HUES64 (cell line): ENCODE measurements around the gene TMEM225B.
A peak's percentile ranks its signal among the peaks of the same experiment; 100 is the strongest.

Experiments used
- H3K27ac ChIP-seq: 2 replicates; pipeline ENCODE4 v1.7.0; 2013; ENCODE audit warnings: low read depth, low read length, inconsistent platforms
- H3K27me3 ChIP-seq: 2 replicates; pipeline ENCODE4 v1.6.1; 2013; ENCODE audit warnings: mild to moderate bottlenecking, low read length; ENCODE audit not compliant: insufficient read depth
- H3K36me3 ChIP-seq: 2 replicates; pipeline ENCODE4 v1.6.1; 2013; ENCODE audit warnings: mild to moderate bottlenecking, low read length; ENCODE audit not compliant: insufficient read depth
- H3K4me1 ChIP-seq: 2 replicates; pipeline ENCODE4 v1.6.1; 2013; ENCODE audit warnings: mild to moderate bottlenecking, low read length, moderate library complexity; ENCODE audit not compliant: insufficient read depth
- H3K4me3 ChIP-seq: 2 replicates; pipeline ENCODE4 v1.5.1; 2013; ENCODE audit warnings: mild to moderate bottlenecking, low read length, moderate library complexity
- H3K9ac ChIP-seq: 2 replicates; pipeline ENCODE4 v1.6.1; 2013; ENCODE audit warnings: mild to moderate bottlenecking, low read depth, low read length
- H3K9me3 ChIP-seq: 2 replicates; pipeline ENCODE4 v1.6.1; 2013; ENCODE audit warnings: low read depth, low read length; ENCODE audit not compliant: insufficient read depth
- WGBS: fragments of 150-250, 120-280 bp; methylation state at CpG from one replicate; pipeline ENCODE4 v1.1.7; 2013; ENCODE audit warnings: missing lambda C conversion rate; 5-methylcytosine and 5-hydroxymethylcytosine counted together

Gene TMEM225B

DNA sequence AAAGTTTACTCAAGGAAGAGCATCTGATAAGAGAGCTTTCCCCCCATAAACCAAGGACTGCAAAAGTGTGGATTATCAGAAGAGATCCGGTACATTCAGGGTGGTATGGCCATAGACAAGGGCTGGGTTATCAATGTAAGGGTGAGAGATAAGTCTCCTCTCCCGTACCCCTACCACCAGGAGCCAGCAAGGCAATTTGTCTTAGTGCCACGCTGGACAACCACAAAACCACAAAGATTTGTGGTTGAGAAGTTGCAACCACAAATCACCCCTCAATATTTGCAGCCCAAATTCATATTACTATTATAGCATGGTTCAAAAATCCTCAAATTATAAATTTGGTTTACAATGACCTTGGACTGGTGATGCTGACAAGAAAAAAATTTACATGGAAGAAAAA is 16.4 kb downstream of the TMEM225B start:
- Histone ChIP-seq H3K9me3 (no peaks in the 10 kb centered on the region), H3K9ac (no peak overlapping the region), H3K27me3 (peaks cover 5% of the 10 kb centered on the region; the same call in 1 of the 2 replicates), H3K27ac (no peak overlapping the region), H3K4me3 (no peak overlapping the region), H3K4me1 (peaks cover 13% of the 10 kb centered on the region; the same call in 1 of the 2 replicates), H3K36me3 (peaks cover 14% of the 10 kb centered on the region)
- WGBS: 69% methylated on average over 3 of the region's 3 CpGs

- peak overlapping the region; percentile 94 for H3K9ac ChIP-seq
- no peaks in the 10 kb centered on the region for H3K9me3 ChIP-seq
- peaks cover 13% of the 10 kb centered on the region; the same call in 1 of the 2 replicates for H3K4me1 ChIP-seq
- H3K27ac ChIP-seq: no peak overlapping the region
- no peaks in the 10 kb centered on the region for H3K27me3 ChIP-seq
- WGBS: 97% methylated on average over 5 of the region's 5 CpGs
- peak overlapping the region; percentile 67 for H3K4me3 ChIP-seq
- peaks cover 29% of the 10 kb centered on the region for H3K36me3 ChIP-seq
Observed at GRCh38 chr7:99615989-99616358, 17.9 kb downstream of the TMEM225B start.

DNA sequence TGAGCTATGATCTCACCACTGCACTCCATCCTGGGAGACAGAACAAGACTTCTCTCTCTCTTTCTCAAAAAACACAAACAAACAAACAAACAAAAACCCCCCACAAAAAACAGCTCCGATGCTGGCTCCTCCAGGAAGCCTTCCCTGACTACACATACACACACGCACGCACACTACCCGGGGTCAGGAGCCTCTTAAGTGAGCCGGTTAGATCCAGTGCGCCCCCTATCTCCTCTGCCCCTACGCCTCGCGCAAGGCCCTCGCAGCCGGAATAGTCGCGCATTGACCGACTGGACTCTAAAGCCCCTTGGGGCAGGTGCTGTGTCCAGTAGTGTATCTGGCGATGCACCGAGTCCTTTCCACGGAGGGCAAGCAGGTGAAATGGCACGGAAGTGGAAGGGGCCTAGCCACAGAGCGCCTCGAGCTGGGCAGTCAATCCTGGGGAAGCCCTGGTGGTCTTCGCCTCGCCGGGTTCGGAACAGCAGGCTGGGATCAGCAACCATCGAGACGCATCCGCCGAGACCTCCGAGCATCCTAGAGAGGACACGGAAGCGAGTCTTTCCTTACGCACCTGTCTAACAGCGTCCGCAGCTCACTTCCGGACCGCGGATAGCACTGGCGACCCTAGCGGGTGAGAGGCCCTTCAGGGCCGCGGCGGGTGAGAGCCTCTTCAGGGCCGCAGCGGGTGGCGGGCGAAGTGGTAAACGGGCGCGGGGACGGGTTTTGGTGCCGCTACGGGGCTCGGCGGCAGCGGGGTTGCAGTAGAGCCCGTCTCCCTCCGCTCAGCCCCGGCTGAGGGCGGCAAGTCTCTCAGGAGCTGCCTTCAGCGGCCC is 18.5 kb downstream of the TMEM225B start, which contains the start of gene ZSCAN25:
ZSCAN25 (plus strand) TSS at position 588 of the 833 bp plus-strand sequence. CDS start 2,661 bp downstream, outside the sequence.
- under 1% methylated on average over 60 of the region's 60 CpGs for WGBS
- Histone ChIP-seq H3K9ac (peak within 1 kb of the TSS; percentile 94), H3K9me3 (no peaks in the 10 kb centered on the region), H3K4me3 (peak within 1 kb of the TSS; percentile 67), H3K36me3 (peaks cover 35% of the 10 kb centered on the region), H3K27me3 (no peaks in the 10 kb centered on the region), H3K4me1 (peaks cover 13% of the 10 kb centered on the region; the same call in 1 of the 2 replicates), H3K27ac (peak within 1 kb of the TSS; percentile 79)

DNA sequence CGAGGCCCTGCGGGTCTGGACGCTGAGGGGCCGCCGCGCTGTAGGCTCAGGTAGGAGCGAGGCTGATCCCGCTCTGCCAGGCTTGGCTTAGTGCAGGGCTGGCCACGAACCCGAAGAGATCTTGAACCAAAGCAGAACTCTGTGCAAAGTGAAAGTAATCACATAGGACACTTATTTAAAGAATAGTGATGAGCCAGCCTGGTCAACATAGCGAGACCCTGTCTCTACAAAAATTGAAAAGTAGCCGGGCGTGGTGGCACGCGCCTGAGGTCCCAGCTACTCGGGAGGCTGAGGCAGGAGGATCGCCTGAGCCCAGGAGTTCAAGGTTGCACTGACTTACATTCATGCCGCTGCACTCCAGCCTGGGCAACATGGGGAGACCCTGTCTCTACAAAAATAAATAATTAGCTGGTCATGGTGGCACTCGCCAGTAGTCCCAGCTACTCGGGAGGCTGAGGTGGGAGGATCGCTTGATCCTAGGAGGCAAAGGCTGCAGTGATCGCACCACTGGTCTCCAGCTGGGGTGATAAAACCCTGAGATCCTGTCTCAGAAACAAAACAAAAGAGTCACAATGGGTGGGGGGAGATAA is 19.2 kb downstream of the TMEM225B start:
- Histone ChIP-seq H3K36me3 (peaks cover 42% of the 10 kb centered on the region), H3K27ac (peak overlapping the region; percentile 70), H3K4me3 (peak overlapping the region; percentile 67), H3K27me3 (no peaks in the 10 kb centered on the region), H3K4me1 (peaks cover 13% of the 10 kb centered on the region; the same call in 1 of the 2 replicates), H3K9me3 (no peaks in the 10 kb centered on the region), H3K9ac (peak overlapping the region; percentile 94)
- 20% methylated on average over 22 of the region's 22 CpGs for WGBS

GRCh38 chr7:99618726-99619125 is 20.7 kb downstream of the TMEM225B start:
- H3K27me3 ChIP-seq: no peaks in the 10 kb centered on the region
- H3K9ac ChIP-seq: no peak overlapping the region
- peaks cover 56% of the 10 kb centered on the region for H3K36me3 ChIP-seq
- no peak overlapping the region for H3K27ac ChIP-seq
- no peaks in the 10 kb centered on the region for H3K9me3 ChIP-seq
- WGBS: 92% methylated on average over 3 of the region's 3 CpGs
- H3K4me3 ChIP-seq: no peak overlapping the region
- H3K4me1 ChIP-seq: peaks cover 13% of the 10 kb centered on the region; the same call in 1 of the 2 replicates

DNA sequence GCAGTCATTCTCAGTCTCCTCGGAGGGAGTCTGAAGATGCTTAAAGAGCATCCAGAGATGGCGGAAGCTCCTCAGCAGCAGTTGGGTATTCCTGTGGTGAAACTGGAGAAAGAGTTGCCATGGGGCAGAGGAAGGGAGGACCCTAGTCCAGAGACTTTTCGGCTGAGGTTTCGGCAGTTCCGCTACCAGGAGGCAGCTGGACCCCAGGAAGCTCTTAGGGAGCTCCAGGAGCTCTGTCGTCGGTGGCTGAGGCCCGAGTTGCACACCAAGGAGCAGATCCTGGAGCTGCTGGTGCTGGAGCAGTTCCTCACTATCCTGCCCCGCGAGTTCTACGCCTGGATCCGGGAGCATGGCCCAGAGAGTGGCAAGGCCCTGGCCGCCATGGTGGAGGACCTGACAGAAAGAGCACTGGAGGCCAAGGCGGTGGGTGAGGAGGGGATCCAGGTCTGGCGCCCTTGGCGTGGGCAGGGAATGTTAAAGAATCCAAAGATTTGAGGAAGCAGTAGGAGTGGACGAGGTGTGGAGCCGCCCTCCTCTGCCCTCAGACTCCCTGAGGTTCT is 21.6 kb downstream of the TMEM225B start:
- WGBS: 96% methylated on average over 18 of the region's 18 CpGs
- peaks cover 65% of the 10 kb centered on the region for H3K36me3 ChIP-seq
- H3K27me3 ChIP-seq: no peaks in the 10 kb centered on the region
- peaks cover 13% of the 10 kb centered on the region; the same call in 1 of the 2 replicates for H3K4me1 ChIP-seq
- no peak overlapping the region for H3K27ac ChIP-seq
- no peak overlapping the region for H3K4me3 ChIP-seq
- H3K9ac ChIP-seq: no peak overlapping the region
- H3K9me3 ChIP-seq: no peaks in the 10 kb centered on the region

DNA sequence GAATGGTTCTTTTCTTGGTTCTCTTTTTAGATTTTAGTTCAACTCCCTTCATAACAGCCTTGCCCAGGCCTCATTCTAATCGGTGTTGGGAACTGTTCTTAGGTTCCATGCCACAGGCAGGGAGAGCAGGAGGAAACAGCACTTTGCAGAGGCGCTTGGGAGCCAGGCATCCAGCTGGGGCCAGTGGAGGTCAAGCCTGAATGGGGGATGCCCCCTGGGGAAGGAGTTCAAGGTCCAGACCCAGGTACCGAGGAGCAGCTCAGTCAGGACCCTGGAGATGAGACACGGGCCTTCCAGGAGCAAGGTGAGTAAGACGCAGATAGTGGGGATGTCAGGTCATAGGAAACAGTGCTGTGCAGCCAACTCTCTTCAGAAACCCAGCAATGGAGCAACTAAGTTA is 23.2 kb downstream of the TMEM225B start:
- Histone ChIP-seq H3K9me3 (no peaks in the 10 kb centered on the region), H3K4me1 (peaks cover 11% of the 10 kb centered on the region; the same call in 1 of the 2 replicates), H3K36me3 (peaks cover 82% of the 10 kb centered on the region), H3K9ac (no peak overlapping the region), H3K27me3 (no peaks in the 10 kb centered on the region), H3K4me3 (no peak overlapping the region), H3K27ac (no peak overlapping the region)
- WGBS: 94% methylated on average over 5 of the region's 5 CpGs

- H3K4me1 ChIP-seq: peaks cover 8% of the 10 kb centered on the region; the same call in 1 of the 2 replicates
- H3K36me3 ChIP-seq: peaks cover 95% of the 10 kb centered on the region
- H3K4me3 ChIP-seq: no peak overlapping the region
- 95% methylated on average over 10 of the region's 10 CpGs for WGBS
- H3K9ac ChIP-seq: no peak overlapping the region
- H3K9me3 ChIP-seq: no peaks in the 10 kb centered on the region
- no peaks in the 10 kb centered on the region for H3K27me3 ChIP-seq
- H3K27ac ChIP-seq: no peak overlapping the region
Observed at GRCh38 chr7:99622596-99622995, 24.5 kb downstream of the TMEM225B start.

DNA sequence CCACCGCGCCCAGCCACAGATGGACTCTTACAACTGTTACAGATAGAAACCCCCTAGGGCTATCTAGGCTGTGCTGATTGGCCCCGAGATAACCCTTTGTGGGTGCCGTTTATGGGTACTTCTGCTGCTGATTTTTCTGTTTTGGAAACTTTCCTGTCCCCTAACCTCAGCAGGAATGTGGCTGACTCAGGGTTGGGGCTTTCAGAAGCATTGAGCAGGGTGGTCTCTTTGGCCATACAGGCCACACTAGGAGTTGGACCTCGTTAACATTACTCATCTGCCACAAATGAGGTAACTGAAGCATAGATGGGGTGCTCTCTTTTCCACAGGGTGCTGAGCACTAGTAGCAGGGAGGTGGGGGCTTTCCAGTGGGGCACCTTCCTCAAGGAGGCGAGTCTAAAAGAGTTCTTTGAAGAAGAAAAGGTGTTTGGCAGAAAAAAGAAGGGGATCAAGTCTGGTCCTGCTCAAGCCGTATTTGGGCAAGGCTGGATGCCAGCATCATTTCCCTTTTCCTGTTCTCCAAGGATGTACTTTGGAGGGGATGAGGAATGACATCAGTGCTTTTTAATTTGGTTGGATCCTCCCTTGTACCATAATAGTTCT is 25.1 kb downstream of the TMEM225B start:
- 94% methylated on average over 7 of the region's 7 CpGs for WGBS
- peaks cover 99% of the 10 kb centered on the region for H3K36me3 ChIP-seq
- H3K27ac ChIP-seq: no peak overlapping the region
- H3K4me3 ChIP-seq: no peak overlapping the region
- H3K9me3 ChIP-seq: no peaks in the 10 kb centered on the region
- H3K9ac ChIP-seq: no peak overlapping the region
- peaks cover 6% of the 10 kb centered on the region; the same call in 1 of the 2 replicates for H3K4me1 ChIP-seq
- H3K27me3 ChIP-seq: no peaks in the 10 kb centered on the region

GRCh38 chr7:99623702-99624447 is 25.8 kb downstream of the TMEM225B start:
- Histone ChIP-seq H3K9me3 (no peaks in the 10 kb centered on the region), H3K4me1 (peaks cover 8% of the 10 kb centered on the region; the same call in 1 of the 2 replicates), H3K9ac (no peak overlapping the region), H3K27me3 (no peaks in the 10 kb centered on the region), H3K4me3 (no peak overlapping the region), H3K27ac (no peak overlapping the region), H3K36me3 (peaks cover 98% of the 10 kb centered on the region)
- 96% methylated on average over 9 of the region's 9 CpGs for WGBS
